Tibial nerve (tissue), 4 donors: ENCODE data around the gene MYO5A. TPM values are rescaled to one million over a fixed set of nuclear protein-coding genes. Genes with fewer than 3 reads are reported as not detected.
"Not testable (repeated sequence)": the region's sequence is repeated elsewhere in the genome, so short reads cannot be mapped to it uniquely, and the experiment has no call there.

Source experiments
- DNase-seq, 2 donors: peaks; one replicate each; pipeline ENCODE4 v3.0.0-alpha.2; 2019; ENCODE audit warnings: low spot score in 2 of 2
- H3K27ac ChIP-seq, 4 donors: fragments of 200-600 bp; sonication (generic) in 3 of 4; one replicate each; pipeline ENCODE4 v1.5.1; 2017 to 2019; ENCODE audit warnings: mild to moderate bottlenecking in 1 of 4
- H3K27me3 ChIP-seq, 2 donors: fragments of 200-600 bp; sonication (generic) in 1 of 2; one replicate each; pipeline versions ENCODE4 v1.5.1 to v1.6.0; 2017 to 2019
- H3K36me3 ChIP-seq, 3 donors: fragments of 200-600 bp; sonication (generic); one replicate each; pipeline ENCODE4 v1.5.1; 2018 to 2019
- H3K4me1 ChIP-seq, 4 donors: fragments of 200-600 bp; sonication (generic) in 3 of 4; one replicate each; pipeline ENCODE4 v1.5.1; 2017 to 2019
- H3K4me3 ChIP-seq, 4 donors: fragments of 200-600 bp; sonication (generic) in 3 of 4; one replicate each; pipeline ENCODE4 v1.5.1; 2017 to 2019; ENCODE audit warnings: mild to moderate bottlenecking in 1 of 4, moderate library complexity in 1 of 4
- H3K9me3 ChIP-seq, 4 donors: fragments of 200-600 bp; sonication (generic) in 3 of 4; one replicate each; pipeline ENCODE4 v1.5.1; 2017 to 2019
- EP300 ChIP-seq, 2 donors: sonication (generic); formaldehyde crosslinking; IDR thresholded peaks; one replicate each; pipeline ENCODE4 v1.6.1; 2017; ENCODE audit warnings: antibody characterized with exemption in 2 of 2, mild to moderate bottlenecking in 1 of 2
- POLR2A ChIP-seq, 2 donors: fragments of 450-650 bp; IDR thresholded peaks; one replicate each; pipeline ENCODE4 v1.6.1; 2017; ENCODE audit warnings: antibody characterized with exemption in 2 of 2, mild to moderate bottlenecking in 2 of 2, moderate library complexity in 2 of 2
- WGBS, 2 donors: methylation state at CpG; one replicate each; pipeline ENCODE4 v1.1.5; 2018; 5-methylcytosine and 5-hydroxymethylcytosine counted together
- total RNA-seq, 4 donors: library from RNA; depleted of rRNA; stranded (reverse); fragments of >200 nt; gene quantifications; one replicate each; pipeline ENCODE4 v1.1.0, GENCODE V29; 2016
- TF ChIP-seq, protein P1 (sequence below), 5 experiments: fragments of 200-600 bp in 3 of 5; fragments of 450-650 bp in 2 of 5; sonication (generic) in 3 of 5; IDR thresholded peaks; one replicate each; pipeline ENCODE4 v1.5.1; 2016 to 2019; ENCODE audit warnings: antibody characterized with exemption in 5 of 5, mild to moderate bottlenecking in 3 of 5, moderate library complexity in 2 of 5

MYO5A gene
- 100 to 1,000 TPM in 1 of 4 donors, 10 to 100 TPM in 3; 38.7 to 101 (median 46.9) TPM for total RNA-seq

DNA sequence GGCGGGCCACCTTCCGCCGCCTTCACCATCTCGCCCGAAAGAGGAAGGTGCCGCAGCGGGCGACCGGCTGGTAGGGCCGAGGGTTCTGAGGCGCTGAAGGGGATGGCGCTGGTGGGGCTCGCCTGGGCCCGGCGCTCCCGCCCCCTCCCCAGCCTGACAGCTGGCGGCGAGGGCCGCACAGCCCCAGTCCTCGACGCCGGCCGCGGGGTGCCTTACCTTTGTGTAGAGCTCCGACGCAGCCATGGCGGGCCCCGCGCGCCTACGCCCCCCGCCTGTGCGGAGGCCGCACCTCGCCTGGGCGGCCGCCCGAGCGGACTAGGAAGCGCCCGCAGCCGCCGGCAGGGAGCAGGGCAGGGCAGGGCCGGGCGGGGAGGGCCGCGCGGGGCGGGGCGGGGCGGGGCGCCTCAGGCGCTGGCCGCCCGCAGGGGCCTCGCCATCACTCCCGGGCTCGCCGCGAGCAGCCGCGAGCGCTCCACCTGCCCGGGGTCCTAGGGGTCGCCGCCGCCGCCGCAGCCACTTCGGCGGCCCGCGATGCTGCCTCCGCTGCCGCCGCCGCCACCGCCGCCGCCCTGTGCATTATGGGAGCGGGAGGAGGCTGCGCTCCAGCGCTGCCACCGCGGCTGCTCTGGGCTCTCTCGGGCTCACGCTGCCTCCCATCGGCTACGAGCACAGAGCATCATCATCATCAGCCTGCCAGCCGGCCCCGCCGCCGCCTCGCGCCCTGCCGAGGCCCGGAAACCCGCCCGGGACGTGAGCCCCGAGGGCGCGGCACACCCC is at the start of gene MYO5A:
TSS of gene MYO5A (minus strand) at position 317 of the 777 bp plus-strand sequence. CDS start at position 243, 74 bp downstream.
- TF ChIP-seq POLR2A (IDR thresholded peaks at IDR 0.05): peak in 1 of 2 donors; percentile 35
- peak in 1 of 2 donors; percentile 50 for TF ChIP-seq EP300 (IDR thresholded peaks at IDR 0.05)
- TF ChIP-seq, protein P1, sequence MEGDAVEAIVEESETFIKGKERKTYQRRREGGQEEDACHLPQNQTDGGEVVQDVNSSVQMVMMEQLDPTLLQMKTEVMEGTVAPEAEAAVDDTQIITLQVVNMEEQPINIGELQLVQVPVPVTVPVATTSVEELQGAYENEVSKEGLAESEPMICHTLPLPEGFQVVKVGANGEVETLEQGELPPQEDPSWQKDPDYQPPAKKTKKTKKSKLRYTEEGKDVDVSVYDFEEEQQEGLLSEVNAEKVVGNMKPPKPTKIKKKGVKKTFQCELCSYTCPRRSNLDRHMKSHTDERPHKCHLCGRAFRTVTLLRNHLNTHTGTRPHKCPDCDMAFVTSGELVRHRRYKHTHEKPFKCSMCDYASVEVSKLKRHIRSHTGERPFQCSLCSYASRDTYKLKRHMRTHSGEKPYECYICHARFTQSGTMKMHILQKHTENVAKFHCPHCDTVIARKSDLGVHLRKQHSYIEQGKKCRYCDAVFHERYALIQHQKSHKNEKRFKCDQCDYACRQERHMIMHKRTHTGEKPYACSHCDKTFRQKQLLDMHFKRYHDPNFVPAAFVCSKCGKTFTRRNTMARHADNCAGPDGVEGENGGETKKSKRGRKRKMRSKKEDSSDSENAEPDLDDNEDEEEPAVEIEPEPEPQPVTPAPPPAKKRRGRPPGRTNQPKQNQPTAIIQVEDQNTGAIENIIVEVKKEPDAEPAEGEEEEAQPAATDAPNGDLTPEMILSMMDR (IDR thresholded peaks at IDR 0.05): peak; percentile 8 to 43 (median 35)
- no peaks in the 10 kb centered on the region for H3K36me3 ChIP-seq
- no peaks in the 10 kb centered on the region for H3K27me3 ChIP-seq
- peaks cover 0 to 19% (median 0%) of the 10 kb centered on the region in 4 donors for H3K4me1 ChIP-seq
- DNase-seq: peak; percentile 20 to 39
- peak within 1 kb of the TSS; percentile 75 to 93 (median 84) for H3K27ac ChIP-seq
- 0% methylated on average over 13 to 16 of the region's 103 CpGs for WGBS, 2 donors
- peak within 1 kb of the TSS; percentile 65 to 87 (median 74) for H3K4me3 ChIP-seq
- no peaks in the 10 kb centered on the region for H3K9me3 ChIP-seq

DNA sequence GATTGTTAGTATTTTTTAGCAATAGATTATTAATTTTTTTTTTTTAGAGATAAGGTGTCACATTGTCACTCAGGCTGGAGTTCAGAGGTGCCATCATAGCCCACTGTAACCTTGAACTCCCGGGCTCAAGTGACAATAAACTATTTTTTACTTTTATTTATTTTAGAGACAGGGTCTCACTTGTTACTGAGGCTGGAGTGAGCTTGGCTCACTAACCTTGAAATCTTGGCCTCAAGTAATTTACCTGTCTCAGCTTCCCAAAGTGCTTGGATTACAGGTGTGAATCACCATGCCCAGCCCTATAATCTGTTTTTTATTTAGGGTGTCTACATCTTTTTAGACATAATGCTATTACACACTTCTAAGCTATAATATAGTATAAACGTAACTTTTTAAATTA is 48.0 kb upstream of the MYO5A start:
- peaks cover 0 to 8% (median 0%) of the 10 kb centered on the region in 3 donors for H3K36me3 ChIP-seq
- H3K27ac ChIP-seq: no peak overlapping the region
- no peak overlapping the region for H3K4me3 ChIP-seq
- 94 to 98% methylated on average over 2 of the region's 2 CpGs for WGBS, 2 donors
- DNase-seq: no peak
- no peaks in the 10 kb centered on the region for H3K9me3 ChIP-seq
- no peaks in the 10 kb centered on the region for H3K27me3 ChIP-seq
- H3K4me1 ChIP-seq: no peaks in the 10 kb centered on the region
- TF ChIP-seq EP300 (IDR thresholded peaks at IDR 0.05) (no peak), POLR2A (IDR thresholded peaks at IDR 0.05) (no peak)
- TF ChIP-seq, protein P1 (IDR thresholded peaks at IDR 0.05): no peak

DNA sequence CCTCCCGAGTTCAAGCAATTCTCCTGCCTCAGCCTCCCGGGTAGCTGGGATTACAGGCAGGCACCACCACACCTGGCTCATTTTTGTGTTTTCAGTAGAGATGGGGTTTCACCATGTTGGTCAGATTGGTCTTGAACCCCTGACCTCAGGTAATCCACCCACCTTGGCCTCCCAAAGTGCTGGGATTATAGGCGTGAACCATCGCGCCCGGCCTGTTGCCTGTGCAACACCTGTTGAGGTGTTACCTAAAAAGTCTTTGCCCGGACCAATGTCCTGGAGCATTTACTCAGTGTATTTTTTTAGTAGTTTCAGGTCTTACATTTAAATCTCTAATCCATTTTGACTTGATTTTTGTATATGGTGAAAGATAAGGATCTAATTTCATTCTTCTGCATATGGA is 46.9 kb upstream of the MYO5A start:
- not testable (repeated sequence) for H3K4me1 ChIP-seq, H3K4me3 ChIP-seq, H3K36me3 ChIP-seq, H3K9me3 ChIP-seq, H3K27me3 ChIP-seq, H3K27ac ChIP-seq, DNase-seq
- 92% methylated on average over 7 of the region's 7 CpGs for WGBS, 2 donors

DNA sequence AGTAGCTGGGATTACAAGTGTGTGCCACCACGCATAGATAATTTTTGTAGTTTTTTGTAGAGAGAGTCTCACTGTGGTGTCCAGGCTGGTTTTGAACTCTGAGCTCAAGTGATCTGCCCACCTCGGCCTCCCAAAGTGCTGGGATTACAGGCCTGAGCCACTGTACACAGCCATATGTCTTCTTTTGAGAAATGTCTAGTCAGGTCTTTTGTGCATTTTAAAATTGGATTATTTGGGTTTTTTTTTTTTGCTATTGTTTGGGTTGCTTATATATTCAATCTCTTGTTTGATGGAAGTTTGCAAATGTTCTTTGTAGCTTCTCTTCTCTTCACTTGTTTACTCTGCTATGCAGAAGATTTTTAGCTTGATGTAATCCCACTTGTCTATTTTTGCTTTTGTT is 46.4 kb upstream of the MYO5A start:
- 90 to 92% methylated on average over 2 of the region's 2 CpGs for WGBS, 2 donors
- TF ChIP-seq POLR2A (IDR thresholded peaks at IDR 0.05) (no peak), EP300 (IDR thresholded peaks at IDR 0.05) (no peak)
- TF ChIP-seq, protein P1 (IDR thresholded peaks at IDR 0.05): no peak

DNA sequence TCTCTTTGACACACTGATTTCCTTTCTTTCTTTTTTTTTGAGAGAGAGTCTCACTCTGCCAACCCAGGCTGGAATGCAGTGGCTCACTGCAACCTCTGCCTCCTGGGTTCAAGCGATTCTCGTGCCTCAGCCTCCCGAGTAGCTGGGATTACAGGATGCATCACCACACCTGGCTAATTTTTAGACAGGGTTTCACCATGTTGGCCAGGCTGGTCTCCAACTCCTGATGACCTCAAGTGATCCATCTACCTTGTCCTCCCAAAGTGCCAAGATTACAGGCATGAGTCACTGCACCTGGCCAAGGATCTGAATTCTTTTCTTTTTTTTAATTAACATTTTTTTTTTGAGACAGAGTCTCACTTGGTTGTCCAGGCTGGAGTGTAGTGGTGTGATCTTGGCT is 45.9 kb upstream of the MYO5A start:
- H3K27ac ChIP-seq: not testable (repeated sequence)

More for the DNA sequence above, 46.4 kb upstream of the MYO5A start:
- Histone ChIP-seq H3K4me1 (no peaks in the 10 kb centered on the region), H3K36me3 (peaks cover 0 to 6% (median 0%) of the 10 kb centered on the region in 3 donors), H3K27me3 (no peaks in the 10 kb centered on the region), H3K4me3 (no peak overlapping the region), H3K9me3 (no peaks in the 10 kb centered on the region), H3K27ac (no peak overlapping the region)
- no peak for DNase-seq

More for the DNA sequence above, 45.9 kb upstream of the MYO5A start:
- H3K27me3 ChIP-seq, H3K9me3 ChIP-seq, H3K4me1 ChIP-seq, DNase-seq, H3K36me3 ChIP-seq, H3K4me3 ChIP-seq: not testable (repeated sequence)
- 87 to 94% methylated on average over 3 of the region's 3 CpGs for WGBS, 2 donors
